Endothelial cell (in vitro differentiated cells): ENCODE measurements around the gene SLC39A3. TPM values are rescaled to one million over a fixed set of nuclear protein-coding genes. Genes with fewer than 3 reads are reported as not detected.

Source experiments
- DNase-seq: peaks from one replicate; pipeline ENCODE4 v3.0.0; 2021; ENCODE audit warnings: low spot score
- H3K27ac Mint-ChIP-seq: one replicate; pipeline ENCODE4 v1.8.0; 2021; ENCODE audit warnings: mixed read lengths, inconsistent platforms; ENCODE audit not compliant: unreplicated experiment
- H3K27me3 Mint-ChIP-seq: one replicate; pipeline ENCODE4 v1.8.0; 2021; ENCODE audit warnings: mild to moderate bottlenecking, moderate library complexity, mixed read lengths, inconsistent platforms; ENCODE audit not compliant: unreplicated experiment
- H3K36me3 Mint-ChIP-seq: one replicate; pipeline ENCODE4 v1.8.0; 2021; ENCODE audit warnings: mild to moderate bottlenecking, low read depth, mixed read lengths, inconsistent platforms; ENCODE audit not compliant: unreplicated experiment
- H3K4me1 Mint-ChIP-seq: one replicate; pipeline ENCODE4 v1.8.0; 2021; ENCODE audit warnings: mild to moderate bottlenecking, mixed read lengths, inconsistent platforms; ENCODE audit not compliant: unreplicated experiment
- H3K4me3 Mint-ChIP-seq: one replicate; pipeline ENCODE4 v1.8.0; 2021; ENCODE audit warnings: mild to moderate bottlenecking, mixed read lengths, inconsistent platforms; ENCODE audit not compliant: unreplicated experiment
- H3K9me3 Mint-ChIP-seq: one replicate; pipeline ENCODE4 v1.8.0; 2021; ENCODE audit warnings: mixed read lengths, inconsistent platforms; ENCODE audit not compliant: unreplicated experiment
- total RNA-seq: library from RNA; stranded (reverse); fragmentation: NEBNext Ultra II Directional; extraction: Animal tissue kit (Norgen Biotek cat#: 25700); gene quantifications from one replicate; pipeline ENCODE4 v1.2.1, GENCODE V29; 2021; ENCODE audit not compliant: unreplicated experiment
- TF ChIP-seq, protein P1 (sequence below): fragments of 200-600 bp; sonication (generic); IDR thresholded peaks from one replicate; pipeline ENCODE4 v1.5.0; 2021; ENCODE audit warnings: antibody characterized with exemption; ENCODE audit not compliant: unreplicated experiment

The SLC39A3 gene
- total RNA-seq, 1 donor from 2014 or later: 28.7 TPM

DNA sequence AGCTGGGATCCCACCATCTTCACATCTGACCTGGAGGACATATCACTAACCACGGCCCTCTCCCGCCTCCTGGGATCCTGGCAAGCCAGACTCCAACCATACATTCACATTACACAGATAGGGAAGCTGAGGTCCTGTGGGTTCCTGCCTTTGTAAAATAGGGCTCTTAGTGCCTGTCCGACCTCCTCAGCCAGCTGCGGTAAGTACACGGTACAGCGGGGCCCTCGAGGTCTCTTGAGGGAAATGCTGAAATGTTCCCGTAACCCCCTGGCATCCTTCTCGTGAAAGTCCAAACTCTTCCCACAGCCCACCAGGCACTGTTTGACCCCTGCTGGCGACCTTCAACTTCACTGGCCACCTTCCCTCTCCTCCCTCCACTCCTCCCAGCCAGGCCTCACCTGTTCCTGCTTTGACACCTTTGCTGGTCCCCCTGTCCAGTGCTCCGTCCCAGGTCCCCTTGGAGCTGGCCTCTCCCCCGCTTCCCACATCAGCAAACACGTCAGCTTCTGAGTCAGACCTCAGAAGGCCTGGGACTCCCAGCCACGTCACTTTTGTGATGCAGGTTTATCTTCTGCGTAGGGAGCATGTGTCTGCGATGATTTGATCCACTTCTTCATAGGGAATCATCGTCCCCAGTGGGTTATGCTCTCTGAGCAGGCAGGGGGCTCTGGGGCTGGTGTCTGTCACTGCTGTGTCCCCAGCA is 28.5 kb downstream of the SLC39A3 start:
- no peaks in the 10 kb centered on the region for H3K9me3 Mint-ChIP-seq
- no peak for DNase-seq
- H3K27me3 Mint-ChIP-seq: peaks cover 6% of the 10 kb centered on the region
- no peak overlapping the region for H3K4me3 Mint-ChIP-seq
- TF ChIP-seq, protein P1, sequence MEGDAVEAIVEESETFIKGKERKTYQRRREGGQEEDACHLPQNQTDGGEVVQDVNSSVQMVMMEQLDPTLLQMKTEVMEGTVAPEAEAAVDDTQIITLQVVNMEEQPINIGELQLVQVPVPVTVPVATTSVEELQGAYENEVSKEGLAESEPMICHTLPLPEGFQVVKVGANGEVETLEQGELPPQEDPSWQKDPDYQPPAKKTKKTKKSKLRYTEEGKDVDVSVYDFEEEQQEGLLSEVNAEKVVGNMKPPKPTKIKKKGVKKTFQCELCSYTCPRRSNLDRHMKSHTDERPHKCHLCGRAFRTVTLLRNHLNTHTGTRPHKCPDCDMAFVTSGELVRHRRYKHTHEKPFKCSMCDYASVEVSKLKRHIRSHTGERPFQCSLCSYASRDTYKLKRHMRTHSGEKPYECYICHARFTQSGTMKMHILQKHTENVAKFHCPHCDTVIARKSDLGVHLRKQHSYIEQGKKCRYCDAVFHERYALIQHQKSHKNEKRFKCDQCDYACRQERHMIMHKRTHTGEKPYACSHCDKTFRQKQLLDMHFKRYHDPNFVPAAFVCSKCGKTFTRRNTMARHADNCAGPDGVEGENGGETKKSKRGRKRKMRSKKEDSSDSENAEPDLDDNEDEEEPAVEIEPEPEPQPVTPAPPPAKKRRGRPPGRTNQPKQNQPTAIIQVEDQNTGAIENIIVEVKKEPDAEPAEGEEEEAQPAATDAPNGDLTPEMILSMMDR: no peak
- H3K36me3 Mint-ChIP-seq: peaks cover 8% of the 10 kb centered on the region
- H3K27ac Mint-ChIP-seq: no peak overlapping the region
- H3K4me1 Mint-ChIP-seq: no peaks in the 10 kb centered on the region

DNA sequence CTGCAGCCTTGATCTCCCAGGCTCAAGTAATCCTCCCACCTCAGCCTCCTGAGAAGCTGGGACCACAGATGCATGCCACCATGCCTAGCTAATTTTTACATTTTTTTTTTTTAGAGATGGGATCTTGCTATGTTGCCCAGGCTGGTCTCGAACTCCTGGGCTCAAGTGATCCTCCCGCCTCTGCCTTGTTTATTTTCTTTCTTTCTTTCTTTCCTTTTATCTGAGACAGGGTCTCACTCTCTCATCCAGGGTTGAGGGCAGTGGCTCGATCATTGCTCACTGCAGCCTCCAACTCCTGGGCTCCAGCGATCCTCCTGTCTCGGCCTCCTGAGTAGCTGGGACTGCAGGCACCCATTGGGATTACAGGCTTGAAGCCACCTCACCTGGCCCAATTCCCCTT is 33.6 kb downstream of the SLC39A3 start:
- H3K4me3 Mint-ChIP-seq: no peak overlapping the region
- H3K4me1 Mint-ChIP-seq: peaks cover 7% of the 10 kb centered on the region
- H3K9me3 Mint-ChIP-seq: no peaks in the 10 kb centered on the region
- H3K36me3 Mint-ChIP-seq: no peaks in the 10 kb centered on the region
- no peak overlapping the region for H3K27ac Mint-ChIP-seq
- DNase-seq: no peak
- H3K27me3 Mint-ChIP-seq: peaks cover 4% of the 10 kb centered on the region
- TF ChIP-seq, protein P1: no peak

DNA sequence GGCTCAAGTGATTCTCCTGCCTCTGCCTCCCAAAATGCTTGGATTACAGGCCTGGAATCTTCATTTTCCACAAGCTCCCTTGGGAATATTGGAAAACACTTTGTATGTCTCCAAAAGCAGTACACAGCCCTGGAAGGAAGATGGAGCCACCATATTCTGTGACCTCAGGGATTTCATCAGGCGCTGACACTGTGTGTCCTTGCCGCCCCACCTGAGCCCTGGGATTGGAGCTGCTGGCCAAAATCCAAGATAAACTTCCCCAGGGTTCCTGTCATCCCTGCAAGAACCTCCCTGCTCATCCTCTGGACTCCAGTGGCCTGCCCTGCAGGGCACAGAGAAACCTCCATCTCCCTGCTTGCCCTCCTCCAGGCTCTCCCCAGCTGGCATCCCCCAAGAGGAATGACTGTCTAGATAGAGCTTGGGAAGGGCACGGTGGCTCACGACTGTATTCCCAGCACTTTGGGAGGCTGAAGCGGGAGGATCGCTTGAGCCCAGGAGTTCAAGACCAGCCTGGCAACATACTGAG is 36.1 kb downstream of the SLC39A3 start:
- Mint-ChIP-seq H3K27me3 (peaks cover 7% of the 10 kb centered on the region), H3K4me3 (no peak overlapping the region), H3K36me3 (no peaks in the 10 kb centered on the region), H3K4me1 (peaks cover 15% of the 10 kb centered on the region), H3K9me3 (no peaks in the 10 kb centered on the region), H3K27ac (no peak overlapping the region)
- TF ChIP-seq, protein P1: no peak
- no peak for DNase-seq

DNA sequence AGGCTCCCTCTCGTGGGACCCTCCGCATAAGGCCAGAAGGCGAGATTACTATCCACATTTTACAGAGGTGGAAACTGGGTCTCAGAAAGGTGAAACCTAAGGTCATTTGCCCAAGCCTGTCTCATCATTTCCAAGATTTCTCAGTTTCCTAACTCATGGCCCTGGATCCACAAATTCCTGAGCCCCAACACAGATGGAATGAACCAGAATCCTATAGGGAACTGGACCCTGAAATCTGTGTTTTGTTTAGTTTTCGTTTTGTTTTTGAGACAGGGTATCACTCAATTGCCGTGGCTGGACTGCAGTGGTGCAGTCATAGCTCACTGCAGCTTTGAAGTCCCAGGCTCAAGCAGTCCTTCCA is 36.8 kb downstream of the SLC39A3 start:
- no peaks in the 10 kb centered on the region for H3K36me3 Mint-ChIP-seq
- TF ChIP-seq, protein P1: no peak
- peak overlapping the region; percentile 87 for H3K4me3 Mint-ChIP-seq
- H3K27ac Mint-ChIP-seq: no peak overlapping the region
- no peaks in the 10 kb centered on the region for H3K9me3 Mint-ChIP-seq
- no peak for DNase-seq
- peaks cover 15% of the 10 kb centered on the region for H3K4me1 Mint-ChIP-seq
- H3K27me3 Mint-ChIP-seq: peaks cover 7% of the 10 kb centered on the region

DNA sequence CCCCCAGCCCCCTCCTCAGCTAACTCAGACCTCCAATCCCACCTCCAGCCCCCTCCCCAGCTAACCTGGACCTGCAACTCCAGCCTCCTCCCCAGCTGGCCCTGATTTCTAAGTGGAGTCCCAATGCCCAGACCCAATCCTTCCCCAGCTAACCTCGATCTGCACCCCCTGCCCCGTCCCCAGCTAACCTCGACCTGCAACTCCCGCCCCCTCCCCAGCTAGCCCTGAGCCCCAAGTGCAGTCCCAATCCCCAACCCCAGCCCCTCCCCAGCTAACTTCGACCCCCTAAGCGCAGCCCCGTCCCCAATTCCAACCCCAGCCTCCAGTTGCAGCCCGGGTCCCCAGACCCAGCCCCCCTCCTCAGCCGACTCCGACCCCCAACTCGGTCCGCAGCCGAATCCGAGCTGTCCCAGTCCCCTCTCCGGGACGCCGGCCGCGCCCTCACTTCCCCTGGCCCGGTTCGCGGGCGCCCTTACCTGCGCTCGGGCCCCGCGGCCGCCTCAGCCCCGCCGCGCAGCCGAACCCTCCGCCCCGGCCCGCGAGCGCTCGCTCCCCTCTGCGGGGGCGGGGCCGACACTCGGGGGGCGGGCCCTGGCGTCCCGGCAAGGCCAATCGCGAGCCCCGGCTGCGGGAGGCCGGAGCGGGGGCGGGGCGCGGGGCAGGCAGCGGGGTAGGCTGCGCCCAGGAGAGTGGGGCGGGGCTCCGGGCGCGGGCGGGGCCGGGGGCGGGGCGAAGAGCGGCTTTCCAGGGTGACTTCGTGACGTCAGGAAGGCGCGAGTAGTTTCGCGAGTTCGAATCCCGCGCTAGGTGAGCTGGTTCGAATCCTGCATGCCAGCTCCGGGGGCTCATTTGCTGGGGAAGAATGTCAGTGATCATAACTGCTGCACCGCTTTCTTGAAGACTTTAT is 37.4 kb downstream of the SLC39A3 start, which contains the start of gene GNG7:
Gene GNG7, minus strand, starts transcription at position 525 of the 907 bp plus-strand sequence. CDS start 182,006 bp downstream, outside the sequence.
- H3K4me3 Mint-ChIP-seq: peak within 1 kb of the TSS; percentile 91
- H3K4me1 Mint-ChIP-seq: peaks cover 15% of the 10 kb centered on the region
- H3K27me3 Mint-ChIP-seq: peaks cover 7% of the 10 kb centered on the region
- no peaks in the 10 kb centered on the region for H3K36me3 Mint-ChIP-seq
- H3K9me3 Mint-ChIP-seq: no peaks in the 10 kb centered on the region
- TF ChIP-seq, protein P1: no peak
- peak; percentile 99 for DNase-seq
- H3K27ac Mint-ChIP-seq: no peak within 1 kb of the TSS
